Measurements from ENCODE around the gene GRID1.

The GRID1 gene

DNA sequence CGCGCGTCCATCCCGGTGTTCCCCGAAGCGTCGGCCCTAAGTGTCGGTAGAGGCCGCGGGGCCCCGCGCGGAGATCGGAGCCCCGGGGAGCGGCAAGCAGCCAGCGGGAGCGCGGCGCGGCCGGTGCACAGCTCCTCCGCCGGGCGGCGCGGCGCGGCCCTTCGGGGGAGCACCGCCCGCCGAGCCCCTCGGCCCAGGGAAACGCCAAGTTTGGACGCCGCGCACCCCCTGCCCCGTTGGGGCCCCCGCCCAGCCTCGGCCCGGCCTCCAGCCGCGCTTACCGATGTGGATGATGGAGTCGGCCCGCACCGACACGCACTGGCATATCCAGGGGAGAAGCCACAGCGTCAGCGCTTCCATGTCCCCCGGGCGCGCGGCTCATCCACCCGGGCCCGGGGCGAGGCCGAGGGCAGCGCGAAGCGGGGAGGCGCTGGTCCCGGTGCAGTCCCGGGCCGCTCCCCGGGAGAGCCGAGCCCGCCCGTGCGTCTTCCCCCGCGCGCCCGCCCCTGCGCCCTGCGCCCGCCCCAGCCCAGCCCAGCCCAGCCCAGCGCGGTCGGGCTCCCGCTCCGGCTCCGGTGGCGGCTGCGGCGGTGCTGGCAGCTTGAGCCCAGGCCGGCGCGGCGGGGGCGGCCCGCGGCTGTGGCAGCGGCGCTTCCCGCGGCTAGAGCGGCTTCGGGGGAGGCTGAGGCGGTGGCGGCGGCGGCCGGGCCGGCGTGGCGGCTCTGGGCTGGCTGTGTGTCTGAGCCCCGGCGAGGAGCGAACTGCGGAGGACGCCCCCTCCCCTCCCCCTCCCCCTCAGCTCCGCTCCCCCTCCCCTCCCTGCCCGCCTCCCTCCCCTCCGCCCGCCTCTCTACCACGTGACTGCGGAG is at the start of gene GRID1:
Gene GRID1, minus strand, starts transcription at position 763 of the 869 bp plus-strand sequence.
- DNase-seq = no peak

GRCh38 chr10:86415583-86415982 is 49.0 kb upstream of the GRID1 start:
- no peak for DNase-seq

DNA sequence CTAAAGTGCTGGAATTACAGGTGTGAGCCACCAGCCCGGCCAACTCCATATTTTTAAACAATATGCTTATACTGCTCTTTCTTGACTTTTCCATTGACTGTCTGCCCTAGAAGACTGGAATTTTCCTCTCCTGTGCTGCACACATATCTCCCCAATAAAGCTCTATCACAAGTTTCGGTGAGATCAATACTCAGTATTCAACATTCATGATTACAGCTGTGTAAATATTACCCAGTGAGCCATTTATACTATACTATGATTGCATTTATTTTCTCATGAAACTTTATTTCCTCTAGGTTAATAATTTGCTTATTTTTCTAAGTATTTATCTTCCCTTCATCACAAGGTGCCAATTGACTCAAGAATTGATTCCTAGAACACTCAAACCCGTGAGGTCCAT is 48.5 kb upstream of the GRID1 start:
- DNase-seq = no peak

DNA sequence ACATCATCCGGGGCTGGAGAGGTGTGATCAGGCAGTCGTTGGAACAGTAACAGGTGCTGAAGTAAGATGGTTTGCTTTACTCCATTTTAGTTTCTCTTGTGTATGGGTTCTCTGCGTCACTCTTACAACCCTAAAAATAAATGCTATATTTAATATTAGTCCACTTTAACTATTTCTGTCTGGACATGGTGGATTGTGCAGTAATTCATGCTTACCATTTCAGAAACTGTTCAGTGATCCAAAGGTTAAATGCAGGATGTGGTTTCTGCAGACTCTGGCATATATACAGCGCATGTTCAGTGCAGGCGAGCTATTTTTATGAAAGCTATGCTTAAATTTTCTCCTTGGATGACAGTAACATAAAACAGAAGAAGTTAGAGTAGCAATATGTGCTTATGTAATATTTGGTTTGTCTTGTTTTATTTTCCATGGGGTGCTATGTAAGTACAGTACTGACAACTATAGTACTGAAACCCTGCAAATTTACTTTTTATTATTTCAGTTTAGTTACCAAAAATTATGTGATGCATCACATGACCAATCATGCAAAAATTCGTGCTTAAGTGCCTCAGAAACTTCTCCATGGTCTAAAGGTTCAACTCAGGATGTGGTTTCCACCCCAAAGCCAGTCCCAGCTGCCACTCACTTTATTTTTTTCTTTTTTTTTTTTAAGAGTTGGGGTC is 46.6 kb upstream of the GRID1 start:
- no peak for DNase-seq

- no peak for DNase-seq
These were observed 45.4 kb upstream of the GRID1 start for GRCh38 chr10:86411852-86412560.

DNA sequence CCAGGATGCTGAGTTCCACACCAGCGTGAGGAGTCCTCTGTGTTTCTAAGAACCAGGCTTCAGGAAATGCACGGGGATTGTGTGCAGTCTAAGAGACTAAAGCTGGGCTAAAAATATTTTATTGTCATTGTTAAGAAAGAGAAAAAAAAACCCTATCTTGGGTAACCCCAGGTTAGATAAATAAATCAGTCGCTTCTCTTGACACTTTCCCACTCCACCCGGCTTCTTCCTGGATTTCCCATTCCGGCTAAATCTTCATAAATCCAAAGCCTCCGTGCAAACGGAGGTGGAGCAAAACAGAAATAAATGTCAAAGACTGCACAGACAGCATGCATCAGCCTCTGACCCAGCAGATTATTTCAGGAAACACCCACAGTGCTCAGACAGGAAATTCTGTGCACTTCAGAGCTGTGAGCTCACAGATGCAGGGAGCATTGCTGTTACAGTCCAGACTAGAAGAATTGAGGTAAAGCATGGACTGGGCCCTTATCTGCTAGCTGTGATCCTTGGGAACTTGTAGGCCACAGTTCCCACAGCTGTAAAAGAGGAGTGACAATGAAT is 44.8 kb upstream of the GRID1 start:
- DNase-seq = no peak

GRCh38 chr10:86410542-86411124 is 44.0 kb upstream of the GRID1 start:
- DNase-seq = no peak

DNA sequence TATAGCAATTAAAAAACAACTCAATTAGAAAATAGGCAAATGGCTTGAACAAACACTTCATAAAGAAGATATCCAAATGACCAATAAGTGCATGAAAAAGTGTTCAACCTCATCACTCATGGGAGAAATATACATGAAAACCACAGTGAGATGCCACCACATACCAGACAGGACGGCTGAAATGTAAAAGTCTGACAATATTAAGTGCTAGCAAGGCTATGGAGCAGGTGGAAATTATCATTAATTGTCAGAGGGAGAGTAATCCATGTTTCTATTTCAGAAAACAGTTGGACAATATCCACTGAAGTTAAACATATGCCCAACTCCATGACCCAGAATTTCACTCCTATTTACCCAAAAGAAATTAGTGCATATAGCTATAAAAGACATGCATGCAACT is 42.6 kb upstream of the GRID1 start:
- no peak for DNase-seq

GRCh38 chr10:86403183-86403797 is 36.7 kb upstream of the GRID1 start:
- DNase-seq = no peak

- no peak for DNase-seq
These were observed 35.8 kb upstream of the GRID1 start for GRCh38 chr10:86402283-86402941.

GRCh38 chr10:86401588-86402282 is 35.1 kb upstream of the GRID1 start:
- peak; percentile 34 for DNase-seq

DNA sequence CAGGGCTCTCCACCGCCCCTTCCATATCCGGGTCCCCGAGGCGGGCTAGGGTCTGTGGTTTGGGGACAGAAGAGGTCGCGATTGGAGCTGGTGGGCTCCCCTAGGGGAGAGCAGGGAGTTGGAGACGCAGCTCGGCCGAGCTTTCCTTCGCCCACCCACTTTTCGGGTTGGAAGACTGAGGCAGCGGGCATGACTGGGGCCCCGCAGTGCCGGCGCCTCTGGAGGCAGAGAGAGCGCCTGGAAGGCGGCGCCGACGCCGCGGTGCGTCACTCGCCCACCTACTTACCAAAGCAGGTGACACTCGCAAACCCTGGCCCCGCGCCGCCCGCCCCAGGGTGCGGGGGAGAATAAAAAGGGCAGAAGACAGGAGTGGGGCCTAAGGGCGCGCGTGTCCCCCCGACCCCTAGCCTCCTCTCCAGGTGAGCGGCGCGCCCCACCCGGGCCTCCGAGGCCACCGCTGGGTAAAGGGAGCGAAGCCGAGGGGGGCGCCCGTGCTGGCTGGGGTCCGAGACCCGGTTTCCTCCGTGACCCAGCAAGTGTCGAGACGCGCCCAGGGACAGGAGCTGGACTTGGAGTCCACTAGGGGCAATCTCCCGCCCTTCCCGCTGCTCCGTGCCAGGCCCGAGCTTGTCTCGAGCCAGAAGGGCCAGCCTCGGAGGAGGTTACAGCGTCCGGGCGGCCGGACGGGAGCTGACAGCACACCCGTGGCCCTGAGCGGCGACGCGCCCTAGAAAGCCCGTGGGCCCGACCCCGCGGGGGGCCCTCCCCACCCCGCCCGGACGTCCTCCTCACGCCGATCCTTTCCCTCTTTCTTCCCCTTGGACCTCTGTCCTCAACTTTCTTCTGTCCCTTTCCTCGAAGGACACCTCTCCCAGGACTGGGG is 34.4 kb upstream of the GRID1 start:
- peak; percentile 84 for DNase-seq

DNA sequence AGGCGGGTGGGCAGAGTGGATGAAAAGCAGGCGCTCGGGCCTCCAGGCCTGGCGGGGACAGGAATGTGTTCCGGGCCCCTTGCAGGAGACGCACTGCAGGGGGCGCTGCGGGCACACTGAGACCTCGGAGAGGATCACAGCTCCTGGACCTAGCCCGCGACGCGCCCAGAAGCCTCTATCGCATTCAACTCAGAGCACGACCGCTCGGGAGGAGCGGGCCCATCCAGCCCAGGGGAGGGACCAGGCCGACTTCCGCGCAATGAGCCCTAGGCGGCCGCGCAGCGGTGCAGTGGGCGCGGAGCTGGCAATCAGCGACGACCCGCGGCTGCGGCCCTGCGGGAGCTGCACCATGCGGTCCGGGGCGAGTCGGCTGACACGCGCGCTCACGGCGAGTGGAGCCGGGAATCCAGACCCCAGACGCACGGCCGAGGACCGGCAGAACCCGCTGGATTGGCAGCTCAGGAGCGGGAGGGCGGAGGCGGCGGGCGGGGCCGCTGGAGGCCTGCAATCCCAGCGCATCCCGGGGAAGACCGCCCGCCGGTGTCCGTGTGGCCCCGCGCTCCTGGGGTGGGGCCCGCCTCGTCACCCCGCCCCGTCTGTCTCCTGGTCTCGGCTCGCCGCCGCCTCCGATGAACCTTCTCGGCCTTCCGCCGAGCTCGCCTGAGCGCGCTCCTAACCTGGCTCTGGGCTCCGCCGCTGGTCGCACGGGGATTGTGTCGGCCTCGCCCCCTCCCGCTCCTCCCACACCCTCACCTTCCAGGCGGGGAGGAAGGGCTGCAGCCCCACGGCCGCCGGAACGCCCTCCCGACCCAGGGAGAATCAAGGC is 33.5 kb upstream of the GRID1 start:
- peak; percentile 96 for DNase-seq

GRCh38 chr10:86399514-86399878 is 32.9 kb upstream of the GRID1 start:
- DNase-seq = no peak

DNA sequence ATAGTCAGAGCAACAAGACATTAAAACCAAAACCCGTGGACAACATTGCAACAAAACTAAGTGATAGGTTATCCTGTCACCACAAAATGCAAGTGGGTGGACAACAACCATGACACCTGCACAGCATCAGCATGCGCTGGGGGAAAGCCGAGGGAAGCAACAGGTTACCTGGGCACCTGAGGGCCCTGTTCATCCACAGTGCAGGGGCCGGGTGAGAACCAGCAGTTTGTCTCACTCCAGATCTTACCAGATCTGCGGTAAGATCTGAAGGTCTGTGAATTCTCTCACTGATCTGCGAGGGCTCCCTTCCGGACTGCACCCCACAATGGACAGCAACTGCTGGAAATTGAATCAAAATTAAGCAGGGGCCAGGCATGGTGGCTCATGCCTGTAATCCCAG is 30.5 kb upstream of the GRID1 start:
- DNase-seq = no peak

- DNase-seq = no peak
These were observed 27.4 kb upstream of the GRID1 start for GRCh38 chr10:86393862-86394455.

DNA sequence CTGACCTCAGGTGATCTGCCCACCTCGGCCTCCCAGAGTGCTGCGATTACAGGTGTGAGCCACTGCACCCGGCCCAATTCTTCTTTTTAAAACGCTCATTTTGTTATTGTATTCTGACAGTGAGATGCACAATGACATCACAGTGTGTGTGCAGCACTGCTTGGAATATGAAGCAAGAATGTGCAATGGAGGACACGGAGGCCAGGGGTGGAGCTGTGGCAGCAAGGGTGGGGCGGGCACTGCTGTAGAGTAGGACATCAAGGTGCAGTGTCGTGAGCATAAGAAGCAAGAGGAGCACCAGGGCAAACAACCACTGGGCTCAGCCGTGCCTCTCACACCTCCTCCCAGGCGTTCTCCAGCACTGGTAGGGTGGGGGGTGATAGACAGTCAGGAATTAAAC is 26.8 kb upstream of the GRID1 start:
- no peak for DNase-seq

DNA sequence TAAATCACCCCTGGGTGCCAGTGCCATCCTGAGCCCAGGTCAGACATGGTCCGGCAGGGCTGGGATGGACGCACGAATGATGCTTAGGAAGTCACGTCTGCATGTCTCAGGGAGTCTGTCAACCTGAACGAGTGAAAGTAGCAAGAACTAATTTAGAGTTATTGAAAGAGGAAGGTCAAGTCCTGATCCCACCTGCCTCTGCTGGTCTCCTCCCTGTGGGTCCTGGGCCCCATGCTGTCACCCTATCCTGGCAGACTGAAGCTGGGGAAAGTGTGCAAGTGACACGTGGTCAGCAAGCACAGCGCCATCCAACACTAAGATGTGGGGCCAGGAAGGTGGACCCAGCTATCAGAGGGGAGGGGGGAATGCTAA is 26.1 kb upstream of the GRID1 start:
- DNase-seq = no peak
